Measurements from ENCODE around the gene UPF3A.
"Not testable (repeated sequence)": the region's sequence is repeated elsewhere in the genome, so short reads cannot be mapped to it uniquely, and the experiment has no call there.

UPF3A gene

GRCh38 chr13:114341003-114341777 lies 59.8 kb downstream of the UPF3A start:
- no peaks in the 10 kb centered on the region for H3K36me3 ChIP-seq (ENCODE audit: control insufficient read depth, insufficient read depth, low read length)
- no peaks in the 10 kb centered on the region for H3K27me3 ChIP-seq (replicated peaks; ENCODE audit: control insufficient read depth, insufficient read depth, low read length)
- H3K4me3 ChIP-seq (replicated peaks; ENCODE audit: low read depth, low read length), result no peak overlapping the region
- DNase-seq (ENCODE audit: extremely low read depth, insufficient read length), result no peak
- TF ChIP-seq CTCF (IDR thresholded peaks at IDR 0.05; ENCODE audit: insufficient read depth, low read length, poor library complexity, severe bottlenecking), result no peak

GRCh38 chr13:114347256-114347655 lies 65.9 kb downstream of the UPF3A start:
- not testable (repeated sequence) for H3K27me3 ChIP-seq (replicated peaks; ENCODE audit: control insufficient read depth, insufficient read depth, low read length); H3K36me3 ChIP-seq (ENCODE audit: control insufficient read depth, insufficient read depth, low read length); DNase-seq (ENCODE audit: extremely low read depth, insufficient read length); H3K4me3 ChIP-seq (replicated peaks; ENCODE audit: low read depth, low read length)

GRCh38 chr13:114352763-114353162 lies 71.4 kb downstream of the UPF3A start:
- not testable (repeated sequence) for H3K27me3 ChIP-seq (replicated peaks; ENCODE audit: control insufficient read depth, insufficient read depth, low read length); H3K36me3 ChIP-seq (ENCODE audit: control insufficient read depth, insufficient read depth, low read length); H3K4me3 ChIP-seq (replicated peaks; ENCODE audit: low read depth, low read length); DNase-seq (ENCODE audit: extremely low read depth, insufficient read length)
- TF ChIP-seq CTCF (IDR thresholded peaks at IDR 0.05; ENCODE audit: insufficient read depth, low read length, poor library complexity, severe bottlenecking), result peak; percentile 24

- not testable (repeated sequence) for DNase-seq (ENCODE audit: extremely low read depth, insufficient read length); H3K4me3 ChIP-seq (replicated peaks; ENCODE audit: low read depth, low read length); H3K27me3 ChIP-seq (replicated peaks; ENCODE audit: control insufficient read depth, insufficient read depth, low read length); H3K36me3 ChIP-seq (ENCODE audit: control insufficient read depth, insufficient read depth, low read length)
Observed at GRCh38 chr13:114353382-114353781, 72.0 kb downstream of the UPF3A start.
